ENCODE measurements around the gene TMCC2.
"Not testable (repeated sequence)": the region's sequence is repeated elsewhere in the genome, so short reads cannot be mapped to it uniquely, and the experiment has no call there.

The TMCC2 gene, protein sequence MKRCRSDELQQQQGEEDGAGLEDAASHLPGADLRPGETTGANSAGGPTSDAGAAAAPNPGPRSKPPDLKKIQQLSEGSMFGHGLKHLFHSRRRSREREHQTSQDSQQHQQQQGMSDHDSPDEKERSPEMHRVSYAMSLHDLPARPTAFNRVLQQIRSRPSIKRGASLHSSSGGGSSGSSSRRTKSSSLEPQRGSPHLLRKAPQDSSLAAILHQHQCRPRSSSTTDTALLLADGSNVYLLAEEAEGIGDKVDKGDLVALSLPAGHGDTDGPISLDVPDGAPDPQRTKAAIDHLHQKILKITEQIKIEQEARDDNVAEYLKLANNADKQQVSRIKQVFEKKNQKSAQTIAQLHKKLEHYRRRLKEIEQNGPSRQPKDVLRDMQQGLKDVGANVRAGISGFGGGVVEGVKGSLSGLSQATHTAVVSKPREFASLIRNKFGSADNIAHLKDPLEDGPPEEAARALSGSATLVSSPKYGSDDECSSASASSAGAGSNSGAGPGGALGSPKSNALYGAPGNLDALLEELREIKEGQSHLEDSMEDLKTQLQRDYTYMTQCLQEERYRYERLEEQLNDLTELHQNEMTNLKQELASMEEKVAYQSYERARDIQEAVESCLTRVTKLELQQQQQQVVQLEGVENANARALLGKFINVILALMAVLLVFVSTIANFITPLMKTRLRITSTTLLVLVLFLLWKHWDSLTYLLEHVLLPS

DNA sequence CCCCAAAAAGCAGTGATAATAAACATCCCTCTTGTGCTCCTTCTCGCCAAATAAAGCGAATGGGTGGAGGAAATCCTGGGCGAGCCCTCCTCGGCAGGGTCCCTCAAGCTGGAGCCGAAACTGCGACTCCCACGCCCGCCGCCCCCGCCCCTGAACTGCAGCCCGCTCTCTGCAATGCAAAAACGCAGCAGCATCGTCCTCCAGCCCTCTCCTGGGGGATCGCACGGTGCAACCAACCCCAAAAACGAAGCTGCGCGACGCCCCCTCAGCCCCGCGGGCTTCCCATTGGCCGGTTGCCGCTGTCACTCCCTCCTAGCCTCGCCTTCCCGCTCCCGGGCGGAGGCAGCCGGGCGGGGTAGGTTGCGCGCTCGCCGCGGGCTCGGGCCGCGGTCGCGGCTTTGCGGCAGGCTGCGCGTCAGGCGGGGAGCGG is at the start of gene TMCC2:
Gene TMCC2 (plus strand): TSS at position 363 of the 430 bp plus-strand sequence. CDS start 619 bp downstream, outside the sequence.
- peak; percentile 89 for DNase-seq

DNA sequence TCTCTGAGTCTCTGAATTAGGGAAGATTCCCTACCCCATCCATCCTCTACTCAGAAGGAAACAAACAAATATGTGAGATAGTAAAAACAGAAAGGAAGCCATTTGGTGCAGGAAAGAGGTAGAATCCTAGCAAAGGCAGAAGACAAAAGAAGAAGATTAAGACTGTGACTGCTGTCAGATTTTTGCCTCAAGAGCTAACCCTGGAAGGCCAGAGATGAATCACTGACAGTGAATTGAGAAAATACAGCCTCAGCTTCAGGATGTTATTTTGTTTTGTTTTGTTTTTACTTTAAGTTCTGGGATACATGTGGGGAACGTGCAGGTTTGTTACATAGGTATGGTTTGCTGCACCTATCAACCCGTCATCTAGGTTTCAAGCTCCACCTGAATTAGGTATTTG is 47.9 kb upstream of the TMCC2 start:
- DNase-seq = no peak

DNA sequence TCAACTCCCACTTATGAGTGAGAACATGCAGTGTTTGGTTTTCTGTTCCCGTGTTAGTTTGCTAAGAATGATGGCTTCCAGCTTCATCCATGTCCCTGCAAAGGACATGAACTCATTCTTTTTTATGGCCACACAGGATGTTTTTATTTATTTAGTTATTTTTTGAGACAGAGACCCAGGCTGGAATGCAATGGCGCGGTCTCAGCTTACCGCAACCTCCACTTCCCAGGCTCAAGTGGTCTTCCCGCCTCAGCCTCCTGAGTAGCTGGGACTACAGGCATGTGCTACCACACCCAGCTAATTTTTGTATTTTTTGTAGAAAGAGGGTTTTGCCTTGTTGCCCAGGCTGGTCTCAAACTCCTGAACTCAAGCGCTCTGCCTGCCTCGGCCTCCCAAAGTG is 47.4 kb upstream of the TMCC2 start:
- not testable (repeated sequence) for DNase-seq

DNA sequence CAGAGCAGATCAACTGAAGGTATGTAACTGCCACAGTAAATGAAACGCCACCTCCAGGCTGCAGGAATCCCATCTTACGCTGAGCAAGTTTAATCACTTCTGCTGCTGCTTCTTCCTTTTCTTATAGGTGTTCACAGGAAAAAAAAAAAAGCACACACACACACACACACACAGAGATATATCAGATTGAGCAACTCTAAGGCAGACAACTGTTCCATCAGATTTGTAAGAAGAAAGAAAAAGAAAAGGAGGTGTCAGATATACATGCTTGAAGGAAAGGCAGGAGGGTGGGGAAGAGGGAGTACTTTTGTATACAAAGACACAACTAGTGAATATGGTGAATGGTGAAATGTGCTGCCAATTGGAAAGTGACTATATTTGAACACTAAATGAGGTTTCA is 44.8 kb upstream of the TMCC2 start:
- no peak for DNase-seq

DNA sequence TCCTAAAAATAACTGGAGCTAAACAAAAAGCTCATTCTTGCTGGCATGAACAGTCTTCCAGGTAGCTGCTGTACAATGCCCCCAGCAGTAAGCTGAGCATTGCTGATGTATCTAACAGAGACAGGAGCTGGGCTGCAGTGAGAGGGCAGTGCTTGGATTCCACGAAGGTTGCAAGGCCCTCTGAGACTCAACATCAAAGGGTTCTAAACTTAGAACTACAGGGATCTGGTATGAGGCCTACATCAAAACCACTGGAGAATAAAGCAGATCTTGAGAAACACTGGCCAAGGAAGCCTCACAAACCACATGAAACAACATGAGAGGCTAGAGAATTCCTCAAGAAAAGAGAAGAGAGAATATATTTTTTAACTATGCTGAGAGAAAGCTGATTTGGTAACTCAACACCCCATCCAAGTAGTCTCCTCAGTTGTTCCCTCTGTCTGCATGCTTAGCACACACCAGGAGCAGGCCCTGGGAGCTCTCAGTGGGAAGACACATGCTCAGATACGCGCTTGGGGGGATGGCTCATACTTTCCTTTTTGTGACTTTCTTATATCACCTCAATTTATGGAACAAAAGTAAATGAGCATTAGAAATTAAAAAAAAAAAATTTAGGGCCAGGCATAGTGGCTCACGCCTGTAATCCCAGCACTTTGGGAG is 43.9 kb upstream of the TMCC2 start:
- DNase-seq = no peak

DNA sequence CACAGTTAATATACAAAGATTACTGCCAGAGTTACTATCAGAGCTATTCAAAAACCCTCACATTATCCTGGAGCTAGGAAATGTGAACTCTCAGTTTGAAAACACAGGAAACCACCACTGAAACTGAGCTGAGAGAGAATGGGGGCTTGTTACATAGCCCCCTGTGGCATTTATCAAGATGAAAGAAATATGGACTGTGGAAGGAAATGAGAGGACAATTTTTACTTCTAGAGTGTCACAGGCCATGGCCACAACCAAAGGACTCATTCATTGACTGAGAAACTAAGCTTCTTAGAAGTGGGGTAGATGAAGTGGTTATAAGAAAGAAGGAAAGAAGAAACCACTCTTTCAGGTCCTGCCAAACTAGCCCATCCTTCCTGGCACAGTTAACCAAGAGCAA is 41.6 kb upstream of the TMCC2 start:
- no peak for DNase-seq

DNA sequence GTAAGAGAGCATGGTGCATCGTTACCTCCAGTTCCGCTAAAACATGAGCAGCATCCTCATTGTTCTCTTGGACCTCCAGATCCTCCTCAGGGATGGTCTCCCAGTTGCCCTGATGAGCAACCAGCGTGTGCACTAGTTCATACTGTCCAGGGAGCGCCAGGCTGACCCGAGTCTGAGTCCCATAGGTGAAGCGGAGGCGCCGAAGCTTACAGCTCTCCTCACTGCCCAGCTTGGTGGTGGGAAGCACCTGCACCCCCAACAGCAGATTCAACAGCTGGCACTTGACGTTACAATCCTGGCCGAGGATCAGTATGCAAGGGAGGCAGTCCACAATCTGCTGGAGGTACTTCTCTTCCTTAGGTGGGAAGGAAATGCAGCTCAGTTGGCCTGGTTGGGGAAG is 40.3 kb upstream of the TMCC2 start:
- no peak for DNase-seq

DNA sequence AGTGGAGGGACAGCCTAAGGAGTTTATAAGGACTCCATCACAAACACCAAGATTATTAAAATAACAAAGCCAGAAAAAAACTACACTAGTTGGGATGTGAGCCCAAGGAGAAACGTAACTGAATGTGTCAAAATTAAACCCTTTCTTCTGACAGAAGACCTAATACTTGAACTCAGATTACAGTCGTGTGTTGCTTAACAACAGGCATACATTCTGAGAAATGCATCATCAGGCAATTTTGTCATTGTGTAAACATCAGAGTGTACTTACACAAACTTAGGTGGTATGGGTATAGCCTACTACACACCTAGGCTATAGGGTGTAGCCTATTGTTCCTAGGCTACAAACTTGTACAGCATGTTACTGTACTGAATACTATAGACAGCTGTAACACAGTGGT is 39.6 kb upstream of the TMCC2 start:
- no peak for DNase-seq

DNA sequence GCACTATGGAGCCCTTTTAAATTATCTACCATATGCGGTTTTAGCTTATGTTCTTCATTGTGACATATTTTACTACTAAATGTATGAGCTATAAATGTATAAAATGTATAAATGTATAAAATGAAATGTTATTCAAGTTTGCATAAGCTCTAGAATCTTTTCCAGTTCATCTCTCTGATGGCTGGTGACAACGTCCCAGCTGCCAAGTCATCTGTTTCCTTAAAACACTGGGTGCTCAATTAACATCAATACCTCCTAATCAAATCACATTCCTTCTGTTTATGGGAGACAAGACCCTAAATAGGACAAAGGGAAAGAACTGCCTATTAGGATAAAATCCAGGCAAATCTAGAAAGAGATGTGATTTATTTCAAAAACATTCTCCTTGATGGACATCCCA is 39.1 kb upstream of the TMCC2 start:
- DNase-seq = no peak

DNA sequence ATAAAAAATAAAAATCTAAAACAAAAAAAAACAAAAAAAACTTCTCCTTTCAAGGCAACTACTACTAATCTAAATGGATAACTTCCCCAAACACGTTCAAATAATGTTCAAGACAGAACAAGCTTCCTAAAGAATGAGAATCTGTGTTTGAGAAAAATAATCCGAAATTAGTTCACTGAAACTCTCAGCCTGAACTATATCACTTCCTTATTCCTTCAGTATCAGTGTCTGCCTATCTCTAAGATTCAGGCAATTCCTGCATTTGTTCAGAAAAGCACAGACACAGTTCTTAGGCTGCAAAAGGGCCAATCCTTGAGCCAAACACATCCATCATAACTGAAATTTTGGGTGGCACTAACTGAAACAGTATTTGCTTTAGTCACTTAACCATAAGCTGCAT is 38.6 kb upstream of the TMCC2 start:
- no peak for DNase-seq

DNA sequence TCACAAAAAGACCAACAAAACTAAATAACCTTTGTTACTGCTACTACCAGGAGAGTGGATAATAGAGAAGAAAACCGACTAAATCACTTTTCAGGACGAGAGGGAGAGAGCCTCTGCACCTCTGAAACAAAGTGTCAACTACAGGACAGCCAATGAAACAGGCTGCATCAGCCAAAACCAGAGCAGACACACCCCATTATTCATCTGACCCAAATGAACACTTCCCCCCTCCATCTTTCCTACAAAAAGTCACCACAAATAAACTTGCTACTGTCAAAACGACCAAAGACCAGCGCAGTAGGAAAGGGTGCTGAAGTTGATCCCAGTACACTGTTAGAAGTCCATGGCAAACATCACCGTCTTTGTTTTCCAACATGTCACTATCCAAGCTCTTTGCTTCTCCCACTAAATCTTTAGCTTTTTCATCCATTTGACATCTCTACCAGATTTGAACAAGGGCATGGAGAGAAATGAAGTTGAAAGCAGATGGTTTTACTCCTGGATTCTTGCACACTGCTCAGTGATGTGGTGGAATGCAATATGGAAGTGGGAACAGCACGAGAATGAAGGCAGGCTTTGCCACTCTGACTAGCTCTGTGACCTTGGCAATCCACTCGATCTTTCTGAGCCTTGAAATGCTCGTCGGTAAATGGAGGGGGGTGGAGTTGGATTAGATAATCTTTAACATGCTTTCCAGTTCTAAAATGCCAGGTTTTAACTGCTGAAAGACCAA is 36.7 kb upstream of the TMCC2 start:
- DNase-seq = peak; percentile 28

DNA sequence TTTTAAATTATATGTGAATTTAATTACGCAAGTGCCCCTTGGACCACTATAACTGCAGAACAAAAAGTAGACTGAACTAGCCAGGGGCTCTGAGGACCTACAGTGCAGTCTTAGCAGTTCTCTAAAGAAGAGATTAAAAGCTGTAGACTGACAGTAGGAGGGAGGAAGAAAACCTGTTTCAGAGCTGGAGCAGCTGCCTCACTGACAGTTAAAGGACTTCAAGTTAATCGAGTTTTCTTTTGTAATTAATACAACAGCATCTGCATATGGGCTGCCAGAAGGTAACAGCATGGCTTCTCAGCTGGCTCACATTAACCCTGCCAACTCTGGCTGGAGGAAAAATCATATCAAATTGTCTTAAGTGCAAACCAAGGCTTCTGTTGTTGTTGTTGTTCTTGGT is 36.1 kb upstream of the TMCC2 start:
- DNase-seq = no peak

DNA sequence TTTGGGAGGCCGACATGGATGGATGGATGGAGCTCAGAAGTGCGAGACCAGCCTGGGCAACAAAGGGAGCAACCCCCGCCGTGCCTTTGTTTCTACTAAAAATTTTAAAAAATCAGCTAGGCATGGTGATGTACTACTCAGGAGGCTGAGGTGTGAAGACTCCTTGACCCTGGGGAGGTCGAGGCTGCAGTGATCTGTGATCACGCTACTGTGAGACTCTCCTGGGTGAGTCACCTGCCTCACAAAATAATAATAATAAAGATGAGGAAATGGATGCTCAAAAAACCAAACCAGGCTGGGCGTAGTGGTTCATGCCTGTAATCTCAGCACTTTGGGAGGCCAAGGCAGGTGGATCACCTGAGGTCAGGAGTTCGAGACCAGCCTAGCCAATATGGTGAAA is 35.5 kb upstream of the TMCC2 start:
- no peak for DNase-seq

DNA sequence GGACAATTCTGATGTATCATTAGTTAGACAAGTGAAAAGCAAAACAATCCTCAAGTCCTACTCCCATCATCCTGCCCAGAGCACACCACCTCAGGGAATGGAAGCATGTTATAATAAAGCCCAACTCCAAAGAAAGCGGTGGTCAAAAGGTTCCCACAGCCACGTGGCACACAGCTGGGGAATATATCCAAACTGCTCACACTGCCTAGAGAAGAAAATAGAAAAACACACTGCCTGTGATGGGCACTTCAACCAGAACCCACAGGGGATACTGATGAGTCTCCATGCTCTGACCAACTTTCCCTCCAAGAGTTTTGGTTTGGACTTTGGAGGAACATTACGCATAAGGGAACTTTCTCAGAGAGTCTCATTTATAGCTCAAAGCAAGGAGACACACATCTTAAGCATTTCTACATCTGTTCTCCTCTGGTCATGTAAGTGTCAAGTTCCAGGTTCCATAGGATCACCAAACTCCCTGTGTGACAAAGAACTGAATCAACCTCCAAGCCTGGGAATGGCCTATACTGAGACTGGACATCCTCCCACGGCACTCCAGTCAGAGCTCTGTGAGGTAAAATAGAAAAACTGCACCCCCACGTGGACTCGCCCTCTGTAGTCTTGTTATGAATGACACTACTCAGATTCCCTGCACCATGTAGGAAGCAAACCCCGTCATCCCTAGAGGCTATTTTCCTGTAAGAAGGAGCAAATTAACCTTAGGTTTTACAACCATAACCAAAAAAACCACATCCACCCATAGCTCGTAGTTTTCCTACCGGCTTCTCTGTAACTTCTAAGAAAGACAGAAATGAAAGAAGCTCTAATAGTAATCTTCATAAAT is 28.4 kb upstream of the TMCC2 start:
- no peak for DNase-seq

DNA sequence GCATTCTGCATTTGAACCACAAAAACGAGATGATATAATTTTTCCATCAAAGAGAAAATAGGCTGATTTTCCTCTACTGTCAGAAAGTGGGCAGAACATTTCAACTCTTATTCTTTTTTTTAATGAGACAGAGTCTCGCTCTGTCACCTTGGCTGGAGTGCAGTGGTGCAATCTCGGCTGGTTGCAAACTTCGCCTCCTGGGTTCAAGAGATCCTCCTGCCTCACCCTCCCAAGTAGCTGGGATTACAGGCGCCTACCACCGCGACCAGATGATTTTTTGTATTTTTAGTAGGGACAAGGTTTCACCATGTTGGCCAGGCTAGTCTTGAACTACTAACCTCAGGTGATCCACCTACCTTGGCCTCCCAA is 27.8 kb upstream of the TMCC2 start:
- DNase-seq = no peak

DNA sequence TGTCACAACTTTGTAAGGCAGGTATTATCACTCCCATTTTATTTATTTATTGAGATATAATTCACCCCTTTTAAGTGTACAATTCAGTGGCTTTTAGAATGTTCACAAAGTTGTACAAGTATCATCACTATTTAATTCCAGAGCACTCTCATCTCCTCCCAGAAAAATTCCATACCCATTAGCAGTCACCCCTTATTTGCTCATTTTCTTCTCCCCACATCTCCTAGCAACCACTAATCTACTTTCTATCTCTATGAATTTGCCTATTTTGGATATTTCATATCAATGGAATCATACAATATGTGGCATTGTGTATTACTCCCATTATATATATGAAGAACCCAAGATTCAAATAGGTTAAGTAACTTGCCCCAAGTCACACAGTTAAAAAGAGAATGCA is 23.2 kb upstream of the TMCC2 start:
- no peak for DNase-seq

DNA sequence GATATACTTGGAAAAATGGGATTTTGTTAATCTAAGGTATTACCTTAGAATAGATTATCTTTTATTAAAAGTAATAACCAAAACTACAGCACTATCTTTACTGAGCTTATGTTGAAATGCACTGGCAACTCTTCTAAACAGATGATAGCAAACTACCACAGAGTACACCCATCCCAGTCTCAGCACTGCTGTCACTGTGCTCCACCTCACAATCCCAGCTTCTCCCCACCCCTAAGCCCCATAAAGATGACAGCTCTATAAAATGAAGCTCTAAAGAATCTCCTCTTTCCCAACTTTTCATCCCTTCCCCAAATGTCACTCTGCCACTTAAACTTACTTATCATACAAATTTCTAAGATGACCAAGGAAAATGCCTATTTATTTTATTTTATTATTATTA is 22.7 kb upstream of the TMCC2 start:
- peak; percentile 57 for DNase-seq

DNA sequence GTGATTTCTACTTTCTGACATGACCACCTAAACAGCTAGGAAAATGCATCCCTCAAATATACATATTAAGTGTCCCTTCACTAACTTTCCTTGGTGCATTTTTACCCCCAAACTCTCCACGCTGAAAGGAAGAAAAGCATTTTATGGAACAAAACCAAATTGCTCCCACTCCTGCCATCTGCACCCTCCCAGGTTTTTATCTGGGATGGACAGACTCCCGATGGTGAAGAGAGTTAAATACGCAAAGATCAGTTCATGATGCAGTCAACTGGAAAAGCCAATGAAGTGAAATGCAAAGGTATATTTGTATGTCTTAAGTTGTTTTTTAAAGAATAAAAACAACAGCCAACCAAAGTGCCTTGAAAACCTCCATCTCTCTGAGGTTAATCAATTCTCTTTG is 18.9 kb upstream of the TMCC2 start:
- DNase-seq = peak; percentile 65

DNA sequence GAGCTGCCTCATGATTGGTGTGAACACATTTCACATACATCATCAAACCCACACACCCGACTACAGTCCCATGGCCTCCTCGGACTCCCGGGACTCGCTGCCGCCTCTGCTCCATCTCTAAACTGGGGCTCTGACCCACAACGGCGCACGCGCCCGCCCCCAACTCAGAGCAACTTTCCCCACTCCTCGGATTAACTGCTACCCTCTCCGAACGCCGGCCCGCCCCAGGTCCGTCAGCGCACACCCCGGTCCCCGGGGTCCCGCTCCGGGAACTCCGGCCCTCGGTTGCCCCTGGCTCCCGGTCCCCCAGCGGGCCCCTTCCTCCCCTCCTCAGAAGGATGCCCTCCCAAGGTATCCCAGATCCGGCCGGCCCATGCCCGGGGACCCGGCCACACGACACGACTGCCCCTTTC is 17.0 kb upstream of the TMCC2 start:
- DNase-seq = no peak

DNA sequence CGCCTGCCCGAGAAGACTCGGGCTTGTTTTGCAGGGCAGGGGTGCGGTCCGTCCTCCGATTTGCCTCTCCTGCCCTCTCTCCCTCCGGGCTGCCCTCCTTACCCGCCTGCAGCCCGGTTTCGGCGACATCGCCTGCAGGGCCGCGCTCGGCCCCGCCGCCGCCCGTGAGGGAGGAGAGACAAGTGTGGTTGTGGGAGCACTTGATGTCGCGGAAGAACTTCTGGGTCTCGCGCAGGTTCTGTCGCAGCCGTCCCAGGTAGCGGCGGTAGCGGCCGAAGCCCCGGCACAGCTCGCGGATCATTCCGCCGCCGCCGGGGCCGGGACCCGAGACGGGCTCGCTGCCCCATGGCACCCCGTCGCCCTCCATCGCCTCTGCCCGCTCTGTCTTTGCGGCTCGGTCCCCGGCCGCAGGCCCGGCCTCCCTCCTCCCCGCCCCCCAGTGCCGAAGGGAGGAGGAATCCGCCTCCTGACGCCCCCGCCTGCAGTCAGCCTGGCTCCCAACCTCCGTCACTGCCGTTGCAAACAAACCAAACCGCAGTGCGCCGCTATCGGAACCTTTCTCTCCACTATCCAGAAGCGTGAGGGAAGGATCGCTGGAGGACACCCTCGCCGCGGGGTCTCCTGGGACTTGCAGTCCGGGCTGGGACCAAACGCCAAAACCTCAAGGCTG is 16.4 kb upstream of the TMCC2 start, which contains the start of gene DSTYK:
Gene DSTYK (minus strand): TSS at position 534 of the 670 bp plus-strand sequence. CDS start 167 bp downstream, at position 367.
- DNase-seq = peak; percentile 98

DNA sequence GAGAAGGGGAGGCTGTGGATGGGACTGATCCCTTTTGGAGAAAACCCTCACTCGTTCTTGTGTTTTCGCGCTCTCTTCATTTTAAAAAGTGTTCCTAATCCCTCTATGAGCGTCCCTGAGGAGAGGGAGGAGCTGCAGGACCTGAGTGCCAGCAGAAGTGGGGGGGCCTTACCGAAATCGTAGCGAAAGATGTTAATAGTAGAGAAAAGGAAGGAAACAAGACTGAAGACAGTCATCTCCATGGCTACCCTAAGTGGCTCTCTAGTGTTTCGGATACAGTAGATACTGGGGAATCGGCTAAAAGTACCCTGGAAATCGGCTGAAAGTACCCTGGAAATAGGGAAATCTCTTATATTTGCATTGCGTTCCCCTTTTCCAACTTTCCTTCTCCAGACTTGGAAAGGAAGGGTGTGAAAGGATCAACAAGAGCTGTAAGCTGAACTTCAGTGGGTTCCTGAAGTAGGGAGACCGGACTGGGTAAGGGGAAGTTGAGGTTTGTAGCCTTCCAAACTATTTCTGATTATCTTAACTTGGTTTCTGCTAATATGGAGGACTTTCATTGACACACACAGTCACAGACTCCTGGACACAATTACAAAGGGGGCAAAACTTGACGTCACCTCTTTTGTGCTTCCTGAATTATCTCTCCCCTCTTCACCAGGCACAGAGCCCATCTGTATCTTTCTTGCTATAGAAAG is 15.8 kb upstream of the TMCC2 start:
- peak; percentile 45 for DNase-seq

Data from hematopoietic multipotent progenitor cell treated with erythropoietin and hydrocortisone succinate and interleukin-3 and kit ligand, for 8 days (in vitro differentiated cells).